ENCODE measurements around the gene PGLYRP2. TPM values are rescaled to one million over a fixed set of nuclear protein-coding genes. Genes with fewer than 3 reads are reported as not detected.

The PGLYRP2 gene
- total and polyA plus RNA-seq, 9 of the 15 experiments (the other 6 are each of a cell fraction or from before 2014, with no cell fraction given), result not detected

- peak; percentile 83 for TF ChIP-seq HDAC2 (IDR thresholded peaks at IDR 0.05)
- peak; percentile 30 for TF ChIP-seq TBP (optimal IDR thresholded peaks at IDR 0.05; ENCODE audit: low read depth, low read length)
- no peak for TF ChIP-seq U2AF2 (optimal IDR thresholded peaks at IDR 0.05; ENCODE audit: low read depth, low read length)
- TF ChIP-seq ZNF354B (CRISPR knock-in tag; IDR thresholded peaks at IDR 0.05), result no peak
- TF ChIP-seq LARP7 (IDR thresholded peaks at IDR 0.05), result no peak
- peak; percentile 71; the same call in 1 of the 2 replicates for TF ChIP-seq HDGF (IDR thresholded peaks at IDR 0.05)
- no peak for TF ChIP-seq SRSF7 (optimal IDR thresholded peaks at IDR 0.05; ENCODE audit: low read depth, low read length)
- TF ChIP-seq NFYB (IDR thresholded peaks at IDR 0.05; ENCODE audit: extremely low read depth, insufficient read length), result no peak
- no peak for TF ChIP-seq RHOXF2B (CRISPR knock-in tag; conservative IDR thresholded peaks at IDR 0.05)
- TF ChIP-seq MTA2 (IDR thresholded peaks at IDR 0.05; ENCODE audit: low read depth), result no peak
- no peak for TF ChIP-seq SIRT6 (IDR thresholded peaks at IDR 0.05; ENCODE audit: low read depth, low read length)
- TF ChIP-seq MLLT1 (IDR thresholded peaks at IDR 0.05), result no peak
- peak; percentile 68; the same call in 1 of the 2 replicates for TF ChIP-seq CBX1 (IDR thresholded peaks at IDR 0.05; ENCODE audit: low read depth)
- no peak for TF ChIP-seq ZNF165 (CRISPR knock-in tag; IDR thresholded peaks at IDR 0.05; ENCODE audit: borderline replicate concordance)
- no peak for TF ChIP-seq GATAD2B (IDR thresholded peaks at IDR 0.05; ENCODE audit: borderline replicate concordance)
- TF ChIP-seq HMBOX1 (IDR thresholded peaks at IDR 0.05), result peak; percentile 22; the same call in 1 of the 2 replicates
- no peak for TF ChIP-seq ZNF551 (CRISPR knock-in tag; IDR thresholded peaks at IDR 0.05)
- TF ChIP-seq, protein P1, sequence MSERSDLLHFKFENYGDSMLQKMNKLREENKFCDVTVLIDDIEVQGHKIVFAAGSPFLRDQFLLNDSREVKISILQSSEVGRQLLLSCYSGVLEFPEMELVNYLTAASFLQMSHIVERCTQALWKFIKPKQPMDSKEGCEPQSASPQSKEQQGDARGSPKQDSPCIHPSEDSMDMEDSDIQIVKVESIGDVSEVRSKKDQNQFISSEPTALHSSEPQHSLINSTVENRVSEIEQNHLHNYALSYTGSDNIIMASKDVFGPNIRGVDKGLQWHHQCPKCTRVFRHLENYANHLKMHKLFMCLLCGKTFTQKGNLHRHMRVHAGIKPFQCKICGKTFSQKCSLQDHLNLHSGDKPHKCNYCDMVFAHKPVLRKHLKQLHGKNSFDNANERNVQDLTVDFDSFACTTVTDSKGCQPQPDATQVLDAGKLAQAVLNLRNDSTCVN (CRISPR knock-in tag; IDR thresholded peaks at IDR 0.05), result no peak
- TF ChIP-seq DLX4 (CRISPR knock-in tag; IDR thresholded peaks at IDR 0.05), result no peak
- TF ChIP-seq MEF2D (tag; conservative IDR thresholded peaks at IDR 0.05; ENCODE audit: low read depth), result no peak
- TF ChIP-seq ZNF395 (CRISPR knock-in tag; IDR thresholded peaks at IDR 0.05), result no peak
- TF ChIP-seq, protein P2, sequence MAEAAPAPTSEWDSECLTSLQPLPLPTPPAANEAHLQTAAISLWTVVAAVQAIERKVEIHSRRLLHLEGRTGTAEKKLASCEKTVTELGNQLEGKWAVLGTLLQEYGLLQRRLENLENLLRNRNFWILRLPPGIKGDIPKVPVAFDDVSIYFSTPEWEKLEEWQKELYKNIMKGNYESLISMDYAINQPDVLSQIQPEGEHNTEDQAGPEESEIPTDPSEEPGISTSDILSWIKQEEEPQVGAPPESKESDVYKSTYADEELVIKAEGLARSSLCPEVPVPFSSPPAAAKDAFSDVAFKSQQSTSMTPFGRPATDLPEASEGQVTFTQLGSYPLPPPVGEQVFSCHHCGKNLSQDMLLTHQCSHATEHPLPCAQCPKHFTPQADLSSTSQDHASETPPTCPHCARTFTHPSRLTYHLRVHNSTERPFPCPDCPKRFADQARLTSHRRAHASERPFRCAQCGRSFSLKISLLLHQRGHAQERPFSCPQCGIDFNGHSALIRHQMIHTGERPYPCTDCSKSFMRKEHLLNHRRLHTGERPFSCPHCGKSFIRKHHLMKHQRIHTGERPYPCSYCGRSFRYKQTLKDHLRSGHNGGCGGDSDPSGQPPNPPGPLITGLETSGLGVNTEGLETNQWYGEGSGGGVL (CRISPR knock-in tag; IDR thresholded peaks at IDR 0.05), result no peak
Observed at GRCh38 chr19:15452111-15453047, 26.9 kb downstream of the PGLYRP2 start (continued).
